GM21576 (cell line): ENCODE data around the gene PTPN20.

ENCODE experiments used
- ATAC-seq: cut with Tn5 transposase; IDR thresholded peaks from one replicate; pipeline ENCODE4 v1.9.1; 2021; ENCODE audit warnings: mild to moderate bottlenecking, moderate library complexity; ENCODE audit not compliant: unreplicated experiment

The PTPN20 gene

GRCh38 chr10:47031901-47032465, 120.8 kb downstream of the PTPN20 start:
- ATAC-seq, result no peak

- no peak for ATAC-seq
These were observed 121.9 kb downstream of the PTPN20 start for GRCh38 chr10:47033081-47033480.

GRCh38 chr10:47033541-47034270, 122.5 kb downstream of the PTPN20 start:
- no peak for ATAC-seq

- ATAC-seq, result no peak
These were observed 123.3 kb downstream of the PTPN20 start for GRCh38 chr10:47034441-47035051.

- ATAC-seq, result no peak
These were observed 124.1 kb downstream of the PTPN20 start for GRCh38 chr10:47035171-47035818.

GRCh38 chr10:47035819-47036337, 124.7 kb downstream of the PTPN20 start:
- ATAC-seq, result no peak

- no peak for ATAC-seq
These were observed 125.5 kb downstream of the PTPN20 start for GRCh38 chr10:47036771-47037170.

GRCh38 chr10:47037654-47038425, 126.6 kb downstream of the PTPN20 start:
- ATAC-seq, result no peak

GRCh38 chr10:47038881-47039561, 127.8 kb downstream of the PTPN20 start:
- ATAC-seq, result no peak

- no peak for ATAC-seq
These were observed 128.3 kb downstream of the PTPN20 start for GRCh38 chr10:47039562-47039913.

- no peak for ATAC-seq
These were observed 128.8 kb downstream of the PTPN20 start for GRCh38 chr10:47040041-47040491.

- ATAC-seq, result no peak
These were observed 129.5 kb downstream of the PTPN20 start for GRCh38 chr10:47040681-47041080.

GRCh38 chr10:47041396-47042198, 130.4 kb downstream of the PTPN20 start:
- ATAC-seq, result no peak

- ATAC-seq, result no peak
These were observed 130.9 kb downstream of the PTPN20 start for GRCh38 chr10:47042199-47042473.

GRCh38 chr10:47042780-47043750, 131.8 kb downstream of the PTPN20 start:
- ATAC-seq, result no peak

GRCh38 chr10:47043928-47044538, 132.8 kb downstream of the PTPN20 start:
- ATAC-seq, result no peak

GRCh38 chr10:47044741-47045140, 133.5 kb downstream of the PTPN20 start:
- no peak for ATAC-seq

- ATAC-seq, result no peak
These were observed 134.2 kb downstream of the PTPN20 start for GRCh38 chr10:47045331-47045861.
